ENCODE results near the gene NMS.
"Not testable (repeated sequence)": the region's sequence is repeated elsewhere in the genome, so short reads cannot be mapped to it uniquely, and the experiment has no call there.

The NMS gene, protein sequence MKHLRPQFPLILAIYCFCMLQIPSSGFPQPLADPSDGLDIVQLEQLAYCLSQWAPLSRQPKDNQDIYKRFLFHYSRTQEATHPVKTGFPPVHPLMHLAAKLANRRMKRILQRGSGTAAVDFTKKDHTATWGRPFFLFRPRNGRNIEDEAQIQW
- 0 to 0.04 reads per million in 2 donors for total RNA-seq

DNA sequence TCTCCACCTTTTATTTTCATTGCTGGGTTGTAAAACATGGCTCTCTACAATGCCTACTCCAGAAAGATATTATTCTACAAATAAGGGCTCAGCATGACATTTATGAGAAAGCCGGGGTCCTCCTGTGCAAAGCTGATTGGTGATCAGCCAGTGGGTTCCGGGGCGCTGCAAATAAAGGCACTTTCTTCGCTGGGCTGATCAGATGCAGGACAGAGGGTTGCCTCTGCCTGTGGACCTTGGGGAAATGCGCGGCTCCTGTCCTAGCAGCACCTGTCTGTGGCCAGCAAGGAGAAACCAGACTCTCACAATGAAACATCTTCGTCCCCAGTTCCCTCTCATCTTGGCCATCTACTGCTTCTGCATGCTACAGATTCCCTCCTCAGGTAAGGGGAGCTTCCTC is at the start of gene NMS:
TSS of gene NMS (plus strand) at position 301 of the 400 bp plus-strand sequence. CDS start at position 308, 7 bp downstream.
- DNase-seq = no peak

DNA sequence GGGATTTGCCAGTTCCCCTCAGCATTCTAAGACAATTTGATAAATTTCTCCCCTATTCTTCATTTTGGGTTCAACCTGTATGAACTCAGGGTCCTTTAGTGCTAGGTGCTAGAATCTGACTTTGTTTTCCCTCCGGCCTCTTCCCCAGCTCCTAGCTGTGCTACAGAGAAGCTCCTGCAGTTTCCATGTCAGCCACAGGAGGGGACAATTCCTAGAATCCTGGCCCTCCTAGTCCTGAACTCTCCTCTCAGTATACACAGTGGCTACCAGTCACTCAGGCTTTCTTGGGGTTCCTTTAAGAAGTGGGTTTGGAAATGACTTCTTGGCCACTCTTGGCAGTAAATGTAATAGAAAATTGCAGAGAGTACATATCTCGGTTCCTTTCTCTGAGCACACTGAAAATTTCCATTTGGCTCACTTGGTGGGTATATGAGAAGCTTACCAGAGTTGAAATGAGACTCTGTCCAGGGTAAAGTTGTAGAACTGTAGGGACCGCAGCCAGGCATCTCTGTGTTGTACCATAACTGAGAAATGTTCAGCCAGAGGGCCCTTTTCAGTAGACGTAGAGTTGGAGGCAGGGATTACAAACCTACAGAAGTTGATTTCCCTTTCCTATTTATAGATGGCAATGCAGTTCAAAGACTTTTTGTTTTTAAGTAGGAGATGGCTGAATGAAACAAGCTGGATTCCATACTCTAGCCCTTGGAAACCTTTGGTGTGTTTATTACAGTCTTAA is 47.8 kb upstream of the NMS start:
- DNase-seq = no peak

DNA sequence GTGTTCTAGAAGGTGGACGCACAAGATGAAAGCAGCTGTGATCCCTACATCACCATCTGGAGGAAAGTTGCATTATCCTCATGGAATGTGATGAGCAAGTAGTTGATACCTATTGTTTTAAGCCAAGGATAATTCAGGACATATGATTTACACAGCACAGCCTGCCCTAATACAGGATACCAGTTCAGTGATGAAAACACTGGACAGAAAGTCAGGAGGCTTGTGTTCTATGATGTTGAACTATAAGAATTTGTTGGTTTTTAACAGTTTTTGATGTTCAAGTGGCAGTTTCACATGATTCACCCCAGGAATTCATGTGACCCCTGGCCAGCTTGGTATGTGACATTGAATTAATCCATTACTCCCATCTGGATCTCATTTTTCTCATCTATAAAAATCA is 46.7 kb upstream of the NMS start:
- DNase-seq = no peak

DNA sequence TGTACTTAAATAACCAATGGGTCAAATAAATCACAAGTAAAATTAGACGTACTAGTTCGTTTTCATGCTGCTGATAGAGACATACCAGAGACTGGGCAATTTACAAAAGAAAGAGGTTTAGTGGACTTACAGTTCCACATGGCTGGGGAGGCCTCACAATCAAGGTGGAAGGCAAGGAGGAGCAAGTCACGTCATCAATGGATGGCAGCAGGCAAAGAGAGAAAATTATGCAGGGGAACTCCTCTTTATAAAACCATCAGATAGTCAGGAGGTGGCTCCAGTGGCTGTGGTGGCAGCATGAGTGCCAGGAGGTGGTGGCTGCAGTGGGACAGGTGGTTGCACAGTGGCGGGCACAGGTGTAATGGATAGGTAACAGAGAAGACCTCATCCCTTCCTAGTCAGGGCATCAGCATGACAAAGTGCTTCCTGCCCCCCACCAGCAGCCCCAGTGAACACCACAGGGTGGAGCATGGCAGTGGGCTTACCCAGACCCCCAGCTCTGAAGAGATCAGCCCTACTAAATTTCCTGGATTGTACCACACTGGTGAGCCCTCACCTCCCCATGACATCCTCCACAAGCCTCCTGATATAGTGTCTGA is 45.9 kb upstream of the NMS start:
- DNase-seq = no peak

DNA sequence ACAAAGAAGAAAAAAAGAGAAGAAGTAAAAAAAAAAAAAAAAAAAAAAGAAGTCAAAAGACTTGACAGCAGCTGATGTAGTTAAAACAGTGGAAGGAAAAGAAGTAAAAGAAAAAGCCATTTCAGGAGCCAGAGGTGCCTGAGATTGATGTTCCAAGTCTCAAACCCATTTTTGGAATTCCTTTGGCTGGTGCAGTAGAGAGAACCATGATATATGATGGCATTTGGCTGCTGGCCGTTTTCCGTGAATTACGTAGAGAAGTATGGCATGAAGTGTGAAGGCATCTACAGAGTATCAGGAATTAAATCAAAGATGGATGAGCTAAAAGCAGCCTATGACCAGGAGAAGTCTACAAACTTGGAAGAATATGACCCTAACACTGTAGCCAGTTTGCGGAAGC is 45.2 kb upstream of the NMS start:
- no peak for DNase-seq

DNA sequence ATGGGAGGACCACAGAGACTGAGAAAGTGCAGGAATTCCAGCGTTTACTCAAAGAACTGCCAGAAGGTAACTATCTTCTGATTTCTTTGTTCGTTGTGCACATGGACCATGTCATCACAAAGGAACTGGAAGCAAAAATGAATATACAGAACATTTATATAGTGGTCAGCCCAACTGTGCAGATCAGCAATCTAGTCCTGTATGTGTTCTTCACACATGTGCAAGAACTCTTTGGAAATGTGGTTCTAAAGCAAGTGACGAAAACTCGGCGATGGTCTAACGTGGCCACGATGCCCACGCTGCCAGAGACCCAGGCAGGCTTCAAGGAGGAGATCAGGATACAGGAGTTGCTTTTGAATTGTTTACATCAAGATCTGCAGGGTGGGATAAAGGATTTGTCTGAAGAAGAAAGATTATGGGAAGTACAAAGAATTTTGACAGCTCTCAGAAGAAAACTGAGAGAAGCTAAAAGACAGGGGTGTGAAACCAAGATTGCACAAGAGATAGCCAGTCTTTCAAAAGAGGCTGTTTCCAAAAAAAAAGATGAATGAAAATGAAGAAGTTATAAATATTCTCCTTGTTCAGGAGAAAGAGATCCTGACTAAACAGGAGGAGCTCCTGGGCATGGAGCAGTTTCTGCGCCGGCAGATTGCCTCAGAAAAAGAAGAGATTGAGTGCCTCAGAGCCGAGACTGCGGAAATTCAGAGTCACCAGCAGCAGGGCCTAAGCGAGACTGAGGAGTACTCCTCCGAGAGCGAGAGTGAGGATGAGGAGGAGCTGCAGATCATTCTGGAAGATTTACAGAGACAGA is 44.5 kb upstream of the NMS start:
- no peak for DNase-seq

DNA sequence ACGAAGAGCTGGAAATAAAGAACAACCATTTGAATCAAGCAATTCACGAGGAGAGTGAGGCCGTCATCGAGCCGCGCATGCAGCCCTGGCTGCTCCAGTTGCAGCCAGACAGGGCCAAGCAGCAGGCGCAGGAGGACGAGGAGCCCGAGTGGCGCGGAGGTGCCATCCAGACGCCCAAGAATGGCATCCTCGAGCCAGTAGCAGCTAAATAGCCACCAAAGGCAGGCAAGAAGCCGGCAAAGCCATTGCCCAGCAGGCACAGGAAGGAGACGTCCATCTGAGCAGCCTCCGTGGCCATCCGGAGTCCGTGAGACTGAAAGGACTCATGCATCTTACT is 43.9 kb upstream of the NMS start:
- DNase-seq = no peak

DNA sequence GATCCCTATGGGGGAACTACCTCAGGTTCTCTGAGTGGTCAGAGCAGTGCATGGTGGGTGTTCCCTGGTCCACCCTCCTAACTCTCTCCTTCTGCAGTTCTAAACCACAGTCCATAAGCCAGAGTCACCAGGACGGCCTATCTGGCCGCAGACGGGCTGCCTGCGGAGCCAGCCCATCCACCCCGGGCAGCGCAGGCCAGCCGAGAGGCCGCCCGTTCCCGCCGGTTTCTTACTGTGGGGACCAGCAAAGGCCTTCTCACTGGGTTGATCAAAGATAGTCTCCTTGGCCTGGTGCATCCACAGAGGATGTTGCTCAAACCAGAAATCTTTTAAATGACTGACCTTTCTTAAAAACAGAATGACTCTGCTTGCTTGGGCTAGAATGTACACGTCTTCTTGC is 43.2 kb upstream of the NMS start:
- no peak for DNase-seq

DNA sequence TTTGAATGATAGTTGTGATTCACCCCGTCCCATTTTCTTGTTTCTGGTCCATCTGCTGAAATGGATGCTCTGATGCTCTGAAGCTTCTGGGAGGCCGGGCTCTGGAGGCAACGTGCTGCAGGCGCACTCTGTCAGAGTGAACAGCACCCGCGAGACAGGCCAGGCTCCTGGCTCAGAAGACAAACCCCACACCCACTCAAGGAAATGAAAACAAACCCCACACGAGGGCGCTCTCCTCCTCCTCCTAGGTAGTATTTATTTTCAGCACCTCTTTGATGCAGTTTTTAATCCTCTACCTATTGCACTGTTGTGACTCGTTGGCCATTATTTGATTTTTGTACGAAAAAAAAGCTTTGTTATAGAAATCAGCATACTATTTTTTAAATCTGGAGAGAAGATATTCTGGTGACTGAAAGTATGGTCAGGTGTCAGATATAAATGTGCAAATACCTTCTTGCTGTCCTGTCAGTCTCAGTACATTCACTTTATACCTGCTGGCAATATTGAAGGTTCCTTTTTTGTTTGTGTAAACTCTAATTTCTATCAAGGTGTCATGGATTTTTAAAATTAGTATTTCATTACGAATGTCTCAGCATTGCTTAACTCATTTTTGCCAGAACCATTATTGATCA is 42.5 kb upstream of the NMS start:
- no peak for DNase-seq

DNA sequence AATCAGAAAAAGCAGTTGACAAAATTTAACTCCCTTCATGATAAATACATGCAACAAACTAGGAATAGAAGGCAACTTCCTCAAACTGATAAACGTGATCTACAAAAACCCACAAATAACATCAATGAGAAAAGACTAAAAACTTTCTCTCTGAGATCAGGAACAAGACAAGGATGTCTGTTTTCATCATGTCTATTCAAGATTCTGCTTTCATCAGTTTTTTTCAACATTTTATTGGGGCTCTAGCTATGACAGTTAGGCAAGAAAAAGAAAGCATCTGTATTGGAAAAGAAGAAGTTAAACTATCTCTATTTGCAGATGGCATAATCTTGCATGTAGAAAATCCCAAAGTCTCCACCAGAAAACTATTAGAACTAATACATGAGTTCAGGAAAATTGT is 40.6 kb upstream of the NMS start:
- DNase-seq = no peak

DNA sequence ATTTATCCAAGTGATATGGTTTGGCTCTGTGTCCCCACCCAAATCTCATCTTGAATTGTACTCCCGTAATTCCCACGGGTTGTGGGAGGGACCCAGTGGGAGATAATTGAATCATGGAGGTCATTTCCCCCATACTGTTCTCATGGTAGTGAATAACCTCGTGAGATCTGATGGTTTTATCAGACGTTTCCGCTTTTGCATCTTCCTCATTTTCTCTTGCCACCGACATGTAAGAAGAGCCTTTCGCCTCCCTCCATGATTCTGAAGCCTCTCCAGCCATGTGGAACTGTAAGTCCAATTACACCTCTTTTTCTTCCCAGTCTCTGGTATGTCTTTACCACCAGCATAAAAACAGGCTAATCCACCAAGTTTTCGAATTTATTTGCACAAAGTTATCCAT is 32.5 kb upstream of the NMS start:
- no peak for DNase-seq

DNA sequence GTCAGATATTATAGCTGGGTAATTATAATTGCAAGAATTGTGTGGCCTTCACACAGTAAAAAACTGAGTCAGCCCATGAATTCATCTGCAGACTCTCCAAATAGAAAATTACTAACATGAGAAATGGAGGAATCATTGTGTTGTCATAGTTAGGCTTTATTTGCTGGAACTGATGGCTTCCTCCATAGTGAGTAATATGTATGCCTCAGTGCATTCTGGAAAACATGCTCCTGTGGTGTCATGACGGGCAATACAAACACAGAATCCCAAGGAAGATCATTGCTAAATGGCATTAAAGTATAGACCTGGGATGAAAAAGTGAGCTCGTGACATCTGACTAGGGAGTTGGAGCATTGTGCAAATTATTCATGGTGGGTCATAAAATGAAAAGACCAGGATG is 23.6 kb upstream of the NMS start:
- no peak for DNase-seq

DNA sequence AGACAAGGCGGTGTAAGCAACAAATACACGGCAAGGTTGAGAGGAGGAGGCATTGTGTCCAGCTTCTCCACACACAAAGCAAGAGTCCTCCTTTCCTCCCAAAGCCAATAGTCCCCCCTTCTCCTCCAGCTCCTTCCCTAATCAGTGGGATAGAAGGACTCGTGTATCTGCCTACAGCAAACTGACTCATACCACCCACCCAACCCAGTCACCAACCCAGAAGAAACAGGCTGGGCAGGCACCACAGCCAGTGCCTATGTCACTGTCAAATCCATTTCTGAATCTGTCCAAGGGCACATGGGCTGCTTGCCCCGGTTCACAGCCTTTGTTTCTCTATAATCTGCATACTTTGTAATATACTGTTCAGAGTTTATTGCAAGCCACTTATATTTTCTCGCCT is 19.2 kb upstream of the NMS start:
- DNase-seq = no peak

DNA sequence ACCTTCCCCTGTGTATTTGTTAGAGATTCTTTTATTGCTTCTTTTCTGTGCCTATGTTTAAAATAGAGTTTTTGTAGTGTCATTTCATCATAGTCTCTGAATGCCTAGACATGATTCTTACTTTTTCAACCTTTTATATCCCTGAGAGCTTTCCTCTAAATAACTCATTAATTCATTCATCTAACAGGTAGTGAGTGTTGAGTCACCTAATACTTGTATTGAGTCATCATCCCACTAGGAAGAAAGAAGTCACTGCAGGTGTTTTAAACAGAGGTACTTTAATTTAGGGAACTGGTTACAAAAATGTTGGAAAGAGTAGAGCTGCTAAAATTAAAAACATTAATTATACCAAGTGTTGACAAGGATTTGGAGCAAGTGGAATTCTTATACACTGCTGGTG is 18.5 kb upstream of the NMS start:
- no peak for DNase-seq

DNA sequence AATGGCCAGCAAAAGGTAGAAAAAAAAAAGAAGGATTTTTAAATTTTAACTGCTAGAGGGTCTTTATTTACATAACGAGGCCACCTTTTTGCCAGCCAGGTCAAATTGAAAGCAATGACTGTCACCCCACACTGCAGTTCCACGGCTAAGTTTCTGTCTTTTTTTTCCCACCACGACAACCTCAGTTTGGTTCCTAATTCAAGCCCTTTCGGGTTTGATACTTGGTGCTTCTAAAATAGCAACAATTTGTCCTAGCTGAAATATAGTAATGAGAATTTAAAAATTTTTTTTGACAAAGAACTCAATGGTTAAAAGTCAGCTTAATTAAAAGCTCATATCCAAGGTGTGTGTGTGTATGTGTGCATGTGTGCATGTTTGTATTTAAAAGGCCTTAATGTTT is 16.4 kb upstream of the NMS start:
- DNase-seq = no peak

DNA sequence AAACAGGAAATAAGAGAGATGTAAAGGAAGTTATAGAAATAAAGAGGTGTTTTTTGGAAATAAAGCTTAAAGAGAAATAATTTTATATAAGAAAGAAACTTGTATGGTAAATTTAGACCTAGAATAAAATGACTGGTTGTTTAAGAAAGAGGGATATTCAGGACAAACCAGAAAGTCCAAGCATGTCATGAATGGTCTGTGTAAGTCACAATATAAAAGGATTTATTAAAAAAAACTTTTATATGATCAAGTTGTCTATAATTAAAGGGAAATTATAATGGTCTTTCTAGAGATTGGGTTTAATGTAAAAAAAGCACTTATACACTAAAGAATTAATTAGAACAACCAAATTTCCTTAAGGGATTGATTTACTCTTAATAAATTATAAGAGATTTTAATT is 13.9 kb upstream of the NMS start:
- DNase-seq = not testable (repeated sequence)

DNA sequence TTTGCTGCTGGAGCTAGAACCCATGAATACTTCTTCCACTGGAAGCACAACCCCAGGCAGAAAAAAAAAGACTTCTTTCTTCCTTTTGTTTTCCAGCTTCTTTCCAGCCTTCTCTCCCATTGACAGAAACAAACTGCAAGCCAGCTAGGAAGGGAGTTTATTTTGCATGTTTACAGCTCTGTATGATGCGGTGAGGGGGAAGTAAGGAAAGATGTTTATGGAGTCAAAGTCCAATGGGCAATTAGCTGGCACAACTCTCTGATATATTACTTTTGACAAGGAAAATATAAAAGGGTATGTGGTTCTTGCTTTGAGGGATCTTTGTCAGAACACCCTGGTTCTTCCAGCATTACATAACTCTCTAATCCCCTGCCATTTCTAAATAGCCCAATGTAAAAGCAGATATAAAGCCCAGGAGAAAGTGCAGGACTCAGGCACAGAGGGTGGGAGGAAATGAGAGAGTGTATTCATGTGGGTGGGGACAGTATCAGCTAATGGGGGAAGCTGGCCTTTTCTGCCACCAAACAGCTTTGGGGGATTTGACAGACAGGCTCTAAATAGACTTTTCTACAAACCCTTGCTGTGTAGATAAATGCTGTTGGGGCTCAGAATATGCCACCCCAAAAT is 9.3 kb upstream of the NMS start:
- DNase-seq = no peak

DNA sequence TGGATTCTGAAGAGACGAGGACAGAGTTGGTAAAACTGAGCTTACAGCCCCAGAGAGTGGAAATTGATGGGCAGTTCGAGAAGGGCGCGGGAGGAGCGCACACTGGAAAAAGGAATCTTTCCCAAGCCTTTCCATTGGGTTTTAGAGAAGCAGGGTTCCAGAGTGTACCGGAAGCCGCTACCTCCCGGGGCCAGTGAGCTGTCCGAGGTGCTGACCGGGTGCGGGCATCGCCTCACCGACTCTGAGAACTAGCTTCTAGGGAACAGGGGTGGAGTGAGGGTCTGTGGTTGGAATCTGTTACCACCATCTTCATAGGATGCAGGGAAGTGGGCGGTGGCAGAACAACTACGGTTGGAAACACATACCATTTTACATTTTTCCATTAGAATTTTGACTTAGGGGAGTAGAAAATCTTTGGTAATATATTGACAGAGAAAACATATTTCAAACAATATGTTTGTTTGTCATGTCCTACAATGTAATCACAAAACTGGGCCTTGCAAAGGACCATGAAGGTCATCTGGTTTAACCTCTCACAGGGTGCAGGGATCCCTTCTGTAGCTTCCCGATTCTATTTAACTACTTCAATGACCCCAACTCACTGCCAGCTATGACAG is 724 bp downstream of the NMS start:
- no peak for DNase-seq

DNA sequence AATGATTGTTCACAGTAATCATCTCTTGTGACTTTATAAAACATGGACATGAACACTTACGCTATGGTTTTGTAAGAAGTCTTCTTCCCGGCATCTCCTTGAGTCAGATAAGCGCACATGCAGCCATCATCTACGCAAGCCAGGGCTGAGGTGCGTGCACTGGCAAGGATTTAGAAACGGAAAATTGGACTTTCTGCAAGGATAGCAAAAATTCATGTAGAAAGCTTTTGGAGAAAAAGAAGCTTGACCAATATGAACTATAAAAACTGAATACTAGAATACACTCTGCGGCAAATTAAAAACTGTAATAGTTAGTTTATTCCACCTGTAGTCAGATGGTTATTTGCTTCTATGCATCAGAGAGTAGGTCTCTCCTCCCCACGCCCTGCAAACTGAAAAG is 6.3 kb downstream of the NMS start:
- no peak for DNase-seq

DNA sequence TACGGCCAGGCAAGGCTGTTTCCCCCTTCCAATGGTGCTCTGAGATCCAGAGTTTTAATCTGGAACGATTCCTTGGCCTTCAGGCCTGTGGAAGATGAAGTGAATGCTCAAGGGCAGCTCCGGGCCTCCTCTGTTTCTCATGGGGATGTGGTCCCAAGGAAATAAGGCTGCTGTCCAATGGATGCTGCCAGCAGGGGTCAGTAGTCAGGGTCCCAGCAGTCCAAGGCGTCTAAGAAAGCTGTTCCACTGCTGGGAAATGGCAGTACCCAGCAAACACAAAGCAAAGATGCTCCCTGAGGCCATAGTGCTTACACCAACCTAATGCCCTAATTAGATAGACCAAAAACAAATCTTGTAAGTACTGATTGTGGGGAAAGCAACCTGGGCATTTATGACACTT is 12.5 kb downstream of the NMS start:
- DNase-seq = no peak

DNA sequence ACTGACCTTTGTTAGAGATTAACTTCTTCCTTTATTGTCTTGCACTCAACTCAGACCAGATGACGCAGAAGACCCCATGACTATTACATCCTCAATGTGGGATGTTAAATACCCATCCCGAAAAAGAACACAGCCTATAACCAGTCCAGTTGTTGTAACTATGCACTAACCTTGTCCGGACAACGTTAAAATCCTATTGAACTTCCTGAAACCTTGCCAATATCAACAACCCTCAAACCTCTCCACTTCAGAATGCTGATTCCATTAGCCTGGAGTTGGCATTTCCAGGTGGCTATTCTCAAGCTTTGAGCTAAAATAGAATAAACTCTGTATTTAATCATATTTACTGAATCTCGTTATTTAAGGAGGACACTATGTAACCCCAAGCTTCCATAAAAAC is 13.6 kb downstream of the NMS start:
- no peak for DNase-seq

DNA sequence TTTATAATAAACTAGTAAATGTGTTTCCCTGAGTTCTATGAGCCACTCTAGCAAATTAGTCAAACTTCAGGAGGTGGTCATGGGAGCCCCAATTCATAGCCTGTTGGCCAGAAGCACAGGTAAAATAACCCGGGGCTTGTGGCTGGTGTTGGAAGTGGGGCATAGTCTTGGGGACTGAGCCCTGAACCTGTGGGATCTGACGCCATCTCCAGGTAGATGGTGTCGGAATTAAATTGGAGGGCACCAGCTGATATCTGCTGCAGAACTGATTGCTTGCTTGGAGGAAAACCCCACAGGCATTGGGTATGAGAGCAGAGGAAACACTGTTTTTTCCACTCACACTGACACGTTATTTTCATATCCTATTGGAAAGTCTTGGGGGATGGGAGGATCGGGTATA is 14.1 kb downstream of the NMS start:
- no peak for DNase-seq

Measured in activated gamma-delta T cell (primary cell).